ENCODE measurements around the gene PRODH2. TPM values are rescaled to one million over a fixed set of nuclear protein-coding genes. Genes with fewer than 3 reads are reported as not detected.

PRODH2 gene
- total and polyA plus RNA-seq, 2 of the 13 experiments (the other 11 are each of a cell fraction or from before 2014, with no cell fraction given): 86.7 to 118 TPM

DNA sequence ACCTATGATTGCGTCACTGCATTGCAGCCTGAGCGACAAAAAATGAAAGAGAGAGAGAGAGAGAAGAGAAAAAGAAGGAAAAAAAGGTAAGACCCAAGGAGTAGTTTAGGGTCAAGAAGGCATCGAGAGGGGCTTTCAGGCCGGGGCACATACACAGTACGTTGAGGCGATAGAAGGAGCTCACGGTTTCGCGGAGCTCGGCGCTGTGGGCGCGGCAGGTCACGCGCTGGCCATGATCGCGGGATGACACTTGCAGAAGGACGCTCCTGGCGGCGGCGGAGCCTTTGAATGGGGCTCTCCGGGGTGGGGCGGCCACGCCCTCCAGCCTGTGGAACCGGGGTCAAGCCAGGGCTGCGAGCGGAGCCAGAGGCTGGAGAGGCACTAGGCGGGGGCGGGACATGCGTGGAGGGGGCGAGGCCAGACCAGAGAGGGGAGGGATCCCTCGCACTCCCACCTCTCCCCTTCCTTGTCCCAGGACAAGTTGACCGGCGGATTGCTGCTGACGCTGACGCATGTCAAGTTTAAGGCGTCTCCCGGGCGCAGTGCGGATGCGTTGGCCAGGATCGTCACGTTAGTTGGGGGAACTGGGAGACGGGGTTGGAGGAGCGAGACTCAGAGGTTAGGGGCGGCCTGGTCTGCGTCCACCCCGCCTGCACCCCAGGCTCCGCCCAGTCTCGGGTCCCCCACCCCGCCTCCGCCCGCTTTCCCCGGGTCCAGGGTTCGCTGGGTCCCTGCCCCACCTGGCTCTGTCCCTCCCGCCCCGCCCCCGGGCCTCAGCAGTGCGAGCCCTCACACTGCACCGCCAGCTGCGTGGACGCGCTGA lies 32.8 kb upstream of the PRODH2 start (continued):
- TF ChIP-seq, protein P1, sequence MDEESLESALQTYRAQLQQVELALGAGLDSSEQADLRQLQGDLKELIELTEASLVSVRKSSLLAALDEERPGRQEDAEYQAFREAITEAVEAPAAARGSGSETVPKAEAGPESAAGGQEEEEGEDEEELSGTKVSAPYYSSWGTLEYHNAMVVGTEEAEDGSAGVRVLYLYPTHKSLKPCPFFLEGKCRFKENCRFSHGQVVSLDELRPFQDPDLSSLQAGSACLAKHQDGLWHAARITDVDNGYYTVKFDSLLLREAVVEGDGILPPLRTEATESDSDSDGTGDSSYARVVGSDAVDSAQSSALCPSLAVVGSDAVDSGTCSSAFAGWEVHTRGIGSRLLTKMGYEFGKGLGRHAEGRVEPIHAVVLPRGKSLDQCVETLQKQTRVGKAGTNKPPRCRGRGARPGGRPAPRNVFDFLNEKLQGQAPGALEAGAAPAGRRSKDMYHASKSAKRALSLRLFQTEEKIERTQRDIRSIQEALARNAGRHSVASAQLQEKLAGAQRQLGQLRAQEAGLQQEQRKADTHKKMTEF (CRISPR knock-in tag; IDR thresholded peaks at IDR 0.05): peak; percentile 25; the same call in 1 of the 2 replicates
- TF ChIP-seq HOXA5 (CRISPR knock-in tag; IDR thresholded peaks at IDR 0.05) (no peak), NR2F6 (IDR thresholded peaks at IDR 0.05) (no peak), NR2F6 (CRISPR knock-in tag; IDR thresholded peaks at IDR 0.05) (no peak), JUN (CRISPR knock-in tag; IDR thresholded peaks at IDR 0.05) (no peak), ZNF724P (CRISPR knock-in tag; IDR thresholded peaks at IDR 0.05; ENCODE audit: borderline replicate concordance) (0 out of 2 replicates have a peak, but pooled peaks have one; percentile 26), NONO (IDR thresholded peaks at IDR 0.05) (no peak), NONO (CRISPR knock-in tag; conservative IDR thresholded peaks at IDR 0.05) (peak; percentile 81), ATF7 (IDR thresholded peaks at IDR 0.05) (peak; percentile 67), ATF7 (CRISPR knock-in tag; IDR thresholded peaks at IDR 0.05) (no peak), GABPB1 (CRISPR knock-in tag; IDR thresholded peaks at IDR 0.05) (peak; percentile 42; the same call in 1 of the 2 replicates), HOXA7 (CRISPR knock-in tag; IDR thresholded peaks at IDR 0.05) (no peak), CEBPB (IDR thresholded peaks at IDR 0.05; ENCODE audit: borderline replicate concordance, low read depth, low read length) (peak; percentile 69; the same call in 1 of the 2 replicates), ZNF737 (CRISPR knock-in tag; IDR thresholded peaks at IDR 0.05; ENCODE audit: borderline replicate concordance) (no peak)
- TF ChIP-seq, protein P2, sequence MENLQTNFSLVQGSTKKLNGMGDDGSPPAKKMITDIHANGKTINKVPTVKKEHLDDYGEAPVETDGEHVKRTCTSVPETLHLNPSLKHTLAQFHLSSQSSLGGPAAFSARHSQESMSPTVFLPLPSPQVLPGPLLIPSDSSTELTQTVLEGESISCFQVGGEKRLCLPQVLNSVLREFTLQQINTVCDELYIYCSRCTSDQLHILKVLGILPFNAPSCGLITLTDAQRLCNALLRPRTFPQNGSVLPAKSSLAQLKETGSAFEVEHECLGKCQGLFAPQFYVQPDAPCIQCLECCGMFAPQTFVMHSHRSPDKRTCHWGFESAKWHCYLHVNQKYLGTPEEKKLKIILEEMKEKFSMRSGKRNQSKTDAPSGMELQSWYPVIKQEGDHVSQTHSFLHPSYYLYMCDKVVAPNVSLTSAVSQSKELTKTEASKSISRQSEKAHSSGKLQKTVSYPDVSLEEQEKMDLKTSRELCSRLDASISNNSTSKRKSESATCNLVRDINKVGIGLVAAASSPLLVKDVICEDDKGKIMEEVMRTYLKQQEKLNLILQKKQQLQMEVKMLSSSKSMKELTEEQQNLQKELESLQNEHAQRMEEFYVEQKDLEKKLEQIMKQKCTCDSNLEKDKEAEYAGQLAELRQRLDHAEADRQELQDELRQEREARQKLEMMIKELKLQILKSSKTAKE (CRISPR knock-in tag; IDR thresholded peaks at IDR 0.05; ENCODE audit: borderline replicate concordance): 0 out of 2 replicates have a peak, but pooled peaks have one; percentile 91
- TF ChIP-seq, protein P3, sequence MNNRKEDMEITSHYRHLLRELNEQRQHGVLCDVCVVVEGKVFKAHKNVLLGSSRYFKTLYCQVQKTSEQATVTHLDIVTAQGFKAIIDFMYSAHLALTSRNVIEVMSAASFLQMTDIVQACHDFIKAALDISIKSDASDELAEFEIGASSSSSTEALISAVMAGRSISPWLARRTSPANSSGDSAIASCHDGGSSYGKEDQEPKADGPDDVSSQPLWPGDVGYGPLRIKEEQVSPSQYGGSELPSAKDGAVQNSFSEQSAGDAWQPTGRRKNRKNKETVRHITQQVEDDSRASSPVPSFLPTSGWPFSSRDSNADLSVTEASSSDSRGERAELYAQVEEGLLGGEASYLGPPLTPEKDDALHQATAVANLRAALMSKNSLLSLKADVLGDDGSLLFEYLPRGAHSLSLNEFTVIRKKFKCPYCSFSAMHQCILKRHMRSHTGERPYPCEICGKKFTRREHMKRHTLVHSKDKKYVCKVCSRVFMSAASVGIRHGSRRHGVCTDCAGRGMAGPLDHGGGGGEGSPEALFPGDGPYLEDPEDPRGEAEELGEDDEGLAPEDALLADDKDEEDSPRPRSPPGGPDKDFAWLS (CRISPR knock-in tag; IDR thresholded peaks at IDR 0.05; ENCODE audit: borderline replicate concordance): 0 out of 2 replicates have a peak, but pooled peaks have one; percentile 61
- TF ChIP-seq, protein P4, sequence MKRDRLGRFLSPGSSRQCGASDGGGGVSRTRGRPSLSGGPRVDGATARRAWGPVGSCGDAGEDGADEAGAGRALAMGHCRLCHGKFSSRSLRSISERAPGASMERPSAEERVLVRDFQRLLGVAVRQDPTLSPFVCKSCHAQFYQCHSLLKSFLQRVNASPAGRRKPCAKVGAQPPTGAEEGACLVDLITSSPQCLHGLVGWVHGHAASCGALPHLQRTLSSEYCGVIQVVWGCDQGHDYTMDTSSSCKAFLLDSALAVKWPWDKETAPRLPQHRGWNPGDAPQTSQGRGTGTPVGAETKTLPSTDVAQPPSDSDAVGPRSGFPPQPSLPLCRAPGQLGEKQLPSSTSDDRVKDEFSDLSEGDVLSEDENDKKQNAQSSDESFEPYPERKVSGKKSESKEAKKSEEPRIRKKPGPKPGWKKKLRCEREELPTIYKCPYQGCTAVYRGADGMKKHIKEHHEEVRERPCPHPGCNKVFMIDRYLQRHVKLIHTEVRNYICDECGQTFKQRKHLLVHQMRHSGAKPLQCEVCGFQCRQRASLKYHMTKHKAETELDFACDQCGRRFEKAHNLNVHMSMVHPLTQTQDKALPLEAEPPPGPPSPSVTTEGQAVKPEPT (CRISPR knock-in tag; IDR thresholded peaks at IDR 0.05; ENCODE audit: low read depth): no peak
- TF ChIP-seq, protein P5, sequence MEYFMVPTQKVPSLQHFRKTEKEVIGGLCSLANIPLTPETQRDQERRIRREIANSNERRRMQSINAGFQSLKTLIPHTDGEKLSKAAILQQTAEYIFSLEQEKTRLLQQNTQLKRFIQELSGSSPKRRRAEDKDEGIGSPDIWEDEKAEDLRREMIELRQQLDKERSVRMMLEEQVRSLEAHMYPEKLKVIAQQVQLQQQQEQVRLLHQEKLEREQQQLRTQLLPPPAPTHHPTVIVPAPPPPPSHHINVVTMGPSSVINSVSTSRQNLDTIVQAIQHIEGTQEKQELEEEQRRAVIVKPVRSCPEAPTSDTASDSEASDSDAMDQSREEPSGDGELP (IDR thresholded peaks at IDR 0.05; ENCODE audit: borderline replicate concordance, low read depth): peak; percentile 50; the same call in 1 of the 2 replicates
- TF ChIP-seq, protein P6, sequence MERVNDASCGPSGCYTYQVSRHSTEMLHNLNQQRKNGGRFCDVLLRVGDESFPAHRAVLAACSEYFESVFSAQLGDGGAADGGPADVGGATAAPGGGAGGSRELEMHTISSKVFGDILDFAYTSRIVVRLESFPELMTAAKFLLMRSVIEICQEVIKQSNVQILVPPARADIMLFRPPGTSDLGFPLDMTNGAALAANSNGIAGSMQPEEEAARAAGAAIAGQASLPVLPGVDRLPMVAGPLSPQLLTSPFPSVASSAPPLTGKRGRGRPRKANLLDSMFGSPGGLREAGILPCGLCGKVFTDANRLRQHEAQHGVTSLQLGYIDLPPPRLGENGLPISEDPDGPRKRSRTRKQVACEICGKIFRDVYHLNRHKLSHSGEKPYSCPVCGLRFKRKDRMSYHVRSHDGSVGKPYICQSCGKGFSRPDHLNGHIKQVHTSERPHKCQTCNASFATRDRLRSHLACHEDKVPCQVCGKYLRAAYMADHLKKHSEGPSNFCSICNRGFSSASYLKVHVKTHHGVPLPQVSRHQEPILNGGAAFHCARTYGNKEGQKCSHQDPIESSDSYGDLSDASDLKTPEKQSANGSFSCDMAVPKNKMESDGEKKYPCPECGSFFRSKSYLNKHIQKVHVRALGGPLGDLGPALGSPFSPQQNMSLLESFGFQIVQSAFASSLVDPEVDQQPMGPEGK (CRISPR knock-in tag; IDR thresholded peaks at IDR 0.05): peak; percentile 76
